HT-29 (cell line): ENCODE data around the gene MAP3K5. TPM values are rescaled to one million over a fixed set of nuclear protein-coding genes. Genes with fewer than 3 reads are reported as not detected.

ENCODE experiments used
- DNase-seq: peaks from one replicate; pipeline ENCODE4 v3.0.0-alpha.2; 2015; ENCODE audit warnings: low spot score
- total RNA-seq: library from RNA; depleted of rRNA; stranded (reverse); fragments of >200 nt; shearing (Covaris generic); gene quantifications from 2 replicates; pipeline ENCODE4 v1.2.3, GENCODE V29; 2014

Gene MAP3K5
- total RNA-seq, 1 experiment from 2014 or later, result 11.8 TPM

GRCh38 chr6:136652656-136653055 is 139.6 kb downstream of the MAP3K5 start:
- no peak for DNase-seq

- no peak for DNase-seq
Measured at GRCh38 chr6:136651982-136652381, 140.3 kb downstream of the MAP3K5 start.

DNA sequence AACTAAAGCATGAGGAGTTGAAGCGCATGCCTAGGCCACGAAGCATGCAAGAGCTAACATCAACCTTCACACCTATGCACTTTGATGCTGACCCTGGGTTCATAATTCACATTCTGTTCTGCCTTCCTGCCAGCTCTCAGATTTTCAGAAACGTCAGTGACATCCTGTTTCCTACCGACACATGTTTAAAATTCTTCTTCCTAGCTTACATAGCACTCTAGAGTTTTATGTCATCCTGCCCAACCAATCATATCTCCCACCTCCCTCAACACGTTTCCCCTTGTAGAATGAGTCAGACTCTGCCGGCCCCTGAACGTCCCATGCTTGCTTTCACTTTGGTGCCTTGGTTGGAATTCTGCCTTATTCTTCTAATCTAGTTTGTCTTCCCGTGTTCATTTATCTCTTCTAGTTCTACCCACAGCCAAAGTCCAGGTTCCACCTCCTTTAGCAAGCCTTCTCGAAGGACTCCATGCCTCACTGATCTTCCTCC is 144.9 kb downstream of the MAP3K5 start:
- no peak for DNase-seq

DNA sequence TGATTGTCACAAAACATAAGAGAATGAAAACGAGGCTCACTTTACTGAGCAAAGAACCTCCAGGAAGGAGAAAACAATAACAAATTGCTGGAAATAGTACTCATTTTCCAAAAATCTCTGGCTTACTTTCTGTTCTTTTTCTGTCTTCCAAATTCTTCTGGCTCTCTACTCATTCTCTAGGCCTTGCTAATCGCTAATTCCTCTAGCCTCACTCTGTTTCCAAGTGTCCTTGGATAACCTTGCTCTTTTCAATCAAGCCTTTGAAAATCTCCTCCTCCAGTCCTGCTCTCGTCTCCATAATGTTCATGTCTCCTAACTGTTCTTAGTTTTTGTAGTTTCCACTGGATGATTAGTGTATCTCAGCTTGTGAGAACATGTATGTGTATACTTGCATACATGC is 145.9 kb downstream of the MAP3K5 start:
- no peak for DNase-seq

GRCh38 chr6:136644597-136644952 is 147.7 kb downstream of the MAP3K5 start:
- no peak for DNase-seq

DNA sequence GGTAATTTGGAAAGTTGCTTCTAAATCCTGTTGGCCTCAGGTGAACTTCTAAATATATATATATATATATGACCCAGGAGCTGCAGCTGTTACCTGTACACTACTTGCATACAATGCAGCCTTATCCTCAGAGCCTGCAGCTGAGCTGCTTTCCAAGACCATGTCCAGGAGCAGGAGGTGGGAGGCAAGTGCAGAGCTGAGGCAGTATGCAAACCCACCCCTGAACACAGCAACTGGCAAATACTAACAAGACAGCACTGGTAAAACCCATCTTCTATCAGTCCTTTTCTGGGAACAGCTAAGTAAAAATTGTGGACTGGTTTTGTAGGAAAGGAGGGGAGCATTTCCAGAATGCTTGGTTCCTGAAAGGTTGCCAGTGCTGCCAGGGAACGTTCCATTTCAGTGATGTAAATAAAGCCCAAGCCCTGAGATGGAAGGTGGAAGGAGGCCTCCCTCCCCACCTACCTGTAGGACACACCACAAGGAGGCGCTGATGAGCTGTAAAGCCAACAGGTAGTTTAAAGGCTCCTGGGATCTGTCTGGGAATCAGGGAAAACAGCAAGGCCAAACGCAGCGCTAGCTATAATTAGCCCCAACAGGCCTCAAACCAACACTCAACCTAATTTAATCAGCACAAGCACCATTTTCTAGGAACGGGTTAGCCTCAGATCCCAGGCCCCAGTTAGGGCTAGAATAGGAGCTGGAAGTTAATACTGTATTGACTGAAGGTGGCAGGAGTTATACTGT is 148.3 kb downstream of the MAP3K5 start:
- DNase-seq, result peak; percentile 97

- DNase-seq, result no peak
Measured at GRCh38 chr6:136641873-136642465, 150.3 kb downstream of the MAP3K5 start.

GRCh38 chr6:136641166-136641565 is 151.1 kb downstream of the MAP3K5 start:
- no peak for DNase-seq

- no peak for DNase-seq
Measured at GRCh38 chr6:136640132-136640915, 152.0 kb downstream of the MAP3K5 start.

DNA sequence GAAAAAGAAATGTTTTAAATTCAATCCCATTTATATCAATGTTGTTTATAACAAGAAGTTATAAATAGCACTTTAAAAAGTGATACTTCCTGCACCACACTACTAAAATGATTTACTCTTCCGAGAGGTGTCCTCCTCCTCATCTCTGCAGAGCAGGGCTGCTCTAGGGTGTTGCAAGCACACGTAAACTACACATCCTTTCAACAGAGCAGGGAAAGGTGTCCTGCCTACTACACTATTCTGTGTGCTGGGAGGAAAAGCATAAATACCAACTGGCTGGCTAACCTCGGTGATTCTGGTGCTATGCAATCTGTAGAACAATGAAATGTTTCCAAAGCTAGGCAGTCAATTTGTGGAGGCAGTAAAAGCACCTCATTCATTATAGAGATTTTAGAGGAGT is 152.6 kb downstream of the MAP3K5 start:
- no peak for DNase-seq

GRCh38 chr6:136635615-136636014 is 156.7 kb downstream of the MAP3K5 start:
- no peak for DNase-seq

- no peak for DNase-seq
Measured at GRCh38 chr6:136633355-136633754, 158.9 kb downstream of the MAP3K5 start.

DNA sequence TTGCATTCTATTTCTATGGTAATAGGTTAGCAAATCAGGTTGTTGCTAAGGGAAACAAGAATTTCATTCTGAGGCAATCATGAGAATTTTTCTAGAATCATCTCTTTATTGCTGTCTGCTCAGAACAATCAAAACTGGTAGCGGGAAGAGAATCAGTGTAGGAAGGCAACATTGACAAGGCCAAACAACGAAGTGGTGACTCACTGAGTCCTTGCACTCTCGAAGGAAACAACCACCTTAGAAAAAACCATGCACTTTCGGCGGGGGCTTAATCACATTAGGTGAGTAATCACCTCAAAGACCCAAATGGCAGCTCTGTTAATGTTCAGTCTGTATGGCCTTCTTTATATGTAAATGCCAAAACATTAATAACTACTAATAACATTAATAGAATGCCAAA is 163.3 kb downstream of the MAP3K5 start:
- no peak for DNase-seq

DNA sequence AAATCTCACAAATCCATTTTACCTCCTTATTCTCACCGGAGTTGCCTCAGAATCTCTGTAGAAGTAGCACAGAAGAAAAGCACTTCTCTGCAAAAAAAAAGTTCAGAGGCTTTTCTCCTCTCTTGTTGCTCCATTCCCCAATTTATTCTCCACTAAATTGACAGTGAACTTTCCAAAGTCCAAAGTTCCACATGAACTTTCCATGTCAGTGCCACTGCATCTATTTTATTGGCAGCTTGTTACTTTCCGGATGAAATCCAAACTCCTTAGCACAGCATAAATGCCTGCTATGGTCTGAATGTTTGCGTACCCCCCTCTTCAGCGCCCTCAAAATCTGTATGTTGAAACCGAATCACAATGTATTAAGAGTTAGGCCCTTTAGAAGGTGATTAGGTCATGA is 165.1 kb downstream of the MAP3K5 start:
- no peak for DNase-seq

DNA sequence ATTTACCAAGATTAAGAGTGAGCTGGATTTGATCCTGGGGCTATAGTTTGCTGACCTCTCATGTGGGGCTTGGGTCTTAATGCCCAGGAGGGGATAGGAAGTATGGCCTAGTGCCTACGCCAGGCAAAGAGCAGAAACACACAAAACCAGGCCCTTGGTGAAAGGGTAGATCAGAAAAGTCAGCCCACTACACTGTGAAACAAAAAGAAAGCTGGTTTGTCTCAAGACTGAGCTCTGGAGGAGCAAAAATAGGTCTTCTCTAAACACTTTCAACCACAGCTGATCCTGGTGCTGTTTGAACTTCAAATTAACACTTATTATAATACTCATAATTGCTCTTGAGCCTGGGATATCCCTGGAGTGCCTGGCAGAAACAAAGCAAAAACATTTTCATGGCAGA is 167.0 kb downstream of the MAP3K5 start:
- DNase-seq, result no peak

- no peak for DNase-seq
Measured at GRCh38 chr6:136624347-136624746, 167.9 kb downstream of the MAP3K5 start.

GRCh38 chr6:136618086-136618485 is 174.2 kb downstream of the MAP3K5 start:
- no peak for DNase-seq

DNA sequence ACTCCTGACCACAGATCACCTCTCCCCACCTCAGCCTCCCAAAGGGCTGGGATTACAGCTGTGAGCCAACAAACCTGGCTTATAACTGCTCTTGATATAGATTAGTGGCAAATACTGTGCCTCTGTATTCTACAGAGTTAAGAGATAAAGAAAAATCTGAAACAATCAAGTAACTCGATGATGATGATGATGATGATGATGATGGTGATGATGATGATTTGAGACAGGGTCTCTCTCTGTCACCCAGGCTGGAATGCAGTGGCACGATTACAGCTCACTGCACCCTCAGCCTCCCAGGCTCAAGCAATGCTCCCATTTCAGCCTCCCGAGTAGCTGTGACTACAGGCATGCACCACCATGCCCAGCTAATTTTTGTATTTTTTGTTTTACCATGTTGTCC is 175.8 kb downstream of the MAP3K5 start:
- no peak for DNase-seq

DNA sequence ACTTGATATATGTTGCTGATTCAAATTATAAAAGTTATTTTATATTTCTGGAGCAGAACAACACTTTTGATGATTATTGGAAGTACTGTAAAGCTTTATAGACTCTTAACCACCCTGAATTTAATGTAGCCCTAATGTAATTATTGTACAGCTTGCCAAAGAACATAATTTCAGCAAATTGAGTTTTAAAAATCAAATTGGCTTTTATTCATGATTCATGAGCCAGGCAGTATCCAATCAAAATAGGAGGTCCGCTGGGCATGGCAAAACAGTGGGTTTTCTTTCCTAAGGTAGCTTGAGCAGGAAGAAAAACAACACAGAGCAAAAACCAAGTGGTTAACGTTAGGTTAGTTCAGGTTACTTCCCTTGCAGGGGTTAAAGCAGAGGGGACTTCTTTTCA is 177.3 kb downstream of the MAP3K5 start:
- DNase-seq, result no peak

DNA sequence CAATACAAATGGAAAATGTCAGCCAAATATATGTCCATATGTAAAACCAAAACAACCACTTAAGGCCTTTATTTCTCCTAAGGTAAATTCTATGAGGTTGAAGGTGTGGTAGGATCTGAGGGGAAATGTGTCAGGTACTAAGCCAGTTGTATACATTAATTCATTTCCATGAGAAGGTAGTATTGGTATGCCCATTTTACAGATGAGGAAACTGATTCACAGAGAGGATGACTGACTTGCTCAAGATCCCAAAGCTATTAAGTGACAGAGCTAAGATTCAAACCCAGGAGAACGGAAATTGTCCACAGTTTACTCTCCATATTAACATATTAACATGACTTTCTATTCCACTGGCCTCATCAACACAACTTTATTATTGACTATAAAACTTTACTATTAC is 177.9 kb downstream of the MAP3K5 start:
- DNase-seq, result no peak

- no peak for DNase-seq
Measured at GRCh38 chr6:136613477-136613876, 178.8 kb downstream of the MAP3K5 start.

- DNase-seq, result no peak
Measured at GRCh38 chr6:136612666-136613389, 179.4 kb downstream of the MAP3K5 start.
